HFFc6 (cell line): Measurements from ENCODE around the gene FBXL5. TPM values are rescaled to one million over a fixed set of nuclear protein-coding genes. Genes with fewer than 3 reads are reported as not detected.
A peak's percentile ranks its signal among the peaks of the same experiment; 100 is the strongest.

ENCODE experiments used
- DNase-seq: peaks from one replicate; pipeline ENCODE4 v3.0.0-alpha.2; 2018
- H3K27ac Mint-ChIP-seq: 2 replicates; pipeline ENCODE4 v1.8.0; 2020; ENCODE audit warnings: mild to moderate bottlenecking, mixed read lengths
- H3K27me3 Mint-ChIP-seq: 2 replicates; pipeline ENCODE4 v1.8.0; 2021; ENCODE audit warnings: mild to moderate bottlenecking, moderate library complexity, mixed read lengths; ENCODE audit not compliant: insufficient read depth
- H3K36me3 Mint-ChIP-seq: 2 replicates; pipeline ENCODE4 v1.8.0; 2021; ENCODE audit warnings: low read depth, mixed read lengths
- H3K4me1 Mint-ChIP-seq: 2 replicates; pipeline ENCODE4 v1.8.0; 2020; ENCODE audit warnings: low read depth, mixed read lengths
- H3K4me3 Mint-ChIP-seq: 2 replicates; pipeline ENCODE4 v1.8.0; 2020; ENCODE audit warnings: mild to moderate bottlenecking, moderate library complexity, mixed read lengths
- H3K9me3 Mint-ChIP-seq: 2 replicates; pipeline ENCODE4 v1.8.0; 2020; ENCODE audit warnings: mild to moderate bottlenecking, mixed read lengths
- long read RNA-seq: library from polyadenylated mRNA; unstranded; transcript quantifications from one replicate; pipeline ENCODE4 v2.0.0, GENCODE V29; 2019
- total RNA-seq, 6 experiments: library from RNA; stranded (reverse); fragmentation: NEBNext Ultra II Directional; extraction: Animal tissue kit (Norgen Biotek cat#: 25700); gene quantifications; 2 replicates in 1 of 6; 3 replicates in 5 of 6; pipeline ENCODE4 v1.2.3, GENCODE V29; 2021
- TF ChIP-seq, protein P1 (sequence below): fragments of 200-600 bp; sonication (generic); IDR thresholded peaks from 2 replicates; pipeline ENCODE4 v1.5.0; 2021; ENCODE audit warnings: antibody characterized with exemption, mild to moderate bottlenecking

FBXL5 gene, protein sequence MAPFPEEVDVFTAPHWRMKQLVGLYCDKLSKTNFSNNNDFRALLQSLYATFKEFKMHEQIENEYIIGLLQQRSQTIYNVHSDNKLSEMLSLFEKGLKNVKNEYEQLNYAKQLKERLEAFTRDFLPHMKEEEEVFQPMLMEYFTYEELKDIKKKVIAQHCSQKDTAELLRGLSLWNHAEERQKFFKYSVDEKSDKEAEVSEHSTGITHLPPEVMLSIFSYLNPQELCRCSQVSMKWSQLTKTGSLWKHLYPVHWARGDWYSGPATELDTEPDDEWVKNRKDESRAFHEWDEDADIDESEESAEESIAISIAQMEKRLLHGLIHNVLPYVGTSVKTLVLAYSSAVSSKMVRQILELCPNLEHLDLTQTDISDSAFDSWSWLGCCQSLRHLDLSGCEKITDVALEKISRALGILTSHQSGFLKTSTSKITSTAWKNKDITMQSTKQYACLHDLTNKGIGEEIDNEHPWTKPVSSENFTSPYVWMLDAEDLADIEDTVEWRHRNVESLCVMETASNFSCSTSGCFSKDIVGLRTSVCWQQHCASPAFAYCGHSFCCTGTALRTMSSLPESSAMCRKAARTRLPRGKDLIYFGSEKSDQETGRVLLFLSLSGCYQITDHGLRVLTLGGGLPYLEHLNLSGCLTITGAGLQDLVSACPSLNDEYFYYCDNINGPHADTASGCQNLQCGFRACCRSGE
- total RNA-seq = 10 to 100 TPM; 35.8 to 40.5 (median 37.2) TPM
- long read RNA-seq, transcript FBXL5-201 (11 exons, 3,385 nt) = major isoform, 30 of 56 reads
- long read RNA-seq, transcript FBXL5-202 (11 exons, 2,837 nt) = minor isoform, 5 of 56 reads
- long read RNA-seq, partial matches to known transcripts = 3 of 56 reads
- long read RNA-seq, other reads (novel, unspliced or antisense) = 18 of 56 reads

- H3K4me1 Mint-ChIP-seq = peaks cover 62% of the 10 kb centered on the region
Measured at GRCh38 chr4:15655223-15656037, at the start of gene FBXL5. FBXL5 (minus strand) TSS chr4:15655357; CDS start chr4:15655287, 70 bp downstream.

DNA sequence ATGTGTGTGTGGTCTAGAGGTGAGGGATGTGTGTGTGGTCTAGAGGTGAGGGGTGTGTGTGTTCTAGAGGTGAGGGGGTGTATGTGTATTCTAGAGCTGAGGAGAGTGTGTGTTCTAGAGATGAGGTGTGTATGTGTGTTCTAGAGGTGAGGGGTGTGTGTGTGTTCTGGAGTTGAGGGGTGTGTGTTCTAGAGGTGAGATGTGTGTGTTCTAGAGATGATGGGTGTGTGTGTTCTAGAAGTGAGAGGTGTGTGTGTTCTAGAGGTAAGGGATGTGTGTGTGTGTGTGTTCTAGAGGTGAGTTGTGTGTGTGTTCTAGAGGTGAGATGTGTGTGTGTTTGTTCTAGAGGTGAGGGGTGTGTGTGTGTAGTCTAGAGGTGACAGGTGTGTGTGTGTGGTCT, 49.0 kb upstream of the FBXL5 start:
- H3K9me3 Mint-ChIP-seq = no peaks in the 10 kb centered on the region
- H3K4me1 Mint-ChIP-seq = peaks cover 14% of the 10 kb centered on the region
- no peak for DNase-seq
- peaks cover 3% of the 10 kb centered on the region for H3K27me3 Mint-ChIP-seq
- TF ChIP-seq, protein P1, sequence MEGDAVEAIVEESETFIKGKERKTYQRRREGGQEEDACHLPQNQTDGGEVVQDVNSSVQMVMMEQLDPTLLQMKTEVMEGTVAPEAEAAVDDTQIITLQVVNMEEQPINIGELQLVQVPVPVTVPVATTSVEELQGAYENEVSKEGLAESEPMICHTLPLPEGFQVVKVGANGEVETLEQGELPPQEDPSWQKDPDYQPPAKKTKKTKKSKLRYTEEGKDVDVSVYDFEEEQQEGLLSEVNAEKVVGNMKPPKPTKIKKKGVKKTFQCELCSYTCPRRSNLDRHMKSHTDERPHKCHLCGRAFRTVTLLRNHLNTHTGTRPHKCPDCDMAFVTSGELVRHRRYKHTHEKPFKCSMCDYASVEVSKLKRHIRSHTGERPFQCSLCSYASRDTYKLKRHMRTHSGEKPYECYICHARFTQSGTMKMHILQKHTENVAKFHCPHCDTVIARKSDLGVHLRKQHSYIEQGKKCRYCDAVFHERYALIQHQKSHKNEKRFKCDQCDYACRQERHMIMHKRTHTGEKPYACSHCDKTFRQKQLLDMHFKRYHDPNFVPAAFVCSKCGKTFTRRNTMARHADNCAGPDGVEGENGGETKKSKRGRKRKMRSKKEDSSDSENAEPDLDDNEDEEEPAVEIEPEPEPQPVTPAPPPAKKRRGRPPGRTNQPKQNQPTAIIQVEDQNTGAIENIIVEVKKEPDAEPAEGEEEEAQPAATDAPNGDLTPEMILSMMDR = no peak
- H3K36me3 Mint-ChIP-seq = no peaks in the 10 kb centered on the region
- no peak overlapping the region for H3K27ac Mint-ChIP-seq
- H3K4me3 Mint-ChIP-seq = no peak overlapping the region

More at GRCh38 chr4:15655223-15656037, at the start of gene FBXL5:
- Mint-ChIP-seq H3K9me3 (no peaks in the 10 kb centered on the region), H3K4me3 (peak within 1 kb of the TSS; percentile 97), H3K27me3 (peaks cover 2% of the 10 kb centered on the region; the same call in 1 of the 2 replicates), H3K36me3 (peaks cover 5% of the 10 kb centered on the region; the same call in 1 of the 2 replicates), H3K27ac (peak within 1 kb of the TSS; percentile 99)
- TF ChIP-seq, protein P1 = no peak
- DNase-seq = peak; percentile 56

DNA sequence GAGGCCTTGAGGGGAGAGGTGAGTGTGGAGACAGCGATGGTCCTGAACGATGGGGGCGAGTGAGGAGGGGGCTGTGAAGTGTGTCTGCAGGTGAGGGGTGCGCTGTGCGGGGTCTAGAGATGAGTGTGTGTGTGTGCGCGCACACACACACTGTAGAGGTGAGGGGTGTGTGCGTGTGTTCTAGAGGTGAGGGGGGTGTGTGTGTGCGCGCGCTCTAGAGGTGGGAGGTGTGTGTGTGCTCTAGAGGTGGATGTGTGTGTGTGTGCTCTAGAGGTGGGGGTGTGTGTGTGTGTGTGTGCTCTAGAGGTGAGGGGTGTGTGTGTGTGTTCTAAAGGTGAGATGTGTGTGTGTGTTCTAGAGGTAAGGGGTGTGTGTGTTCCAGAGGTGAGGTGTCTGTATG, 48.3 kb upstream of the FBXL5 start:
- H3K27me3 Mint-ChIP-seq = peaks cover 3% of the 10 kb centered on the region
- DNase-seq = no peak
- no peak overlapping the region for H3K27ac Mint-ChIP-seq
- no peaks in the 10 kb centered on the region for H3K9me3 Mint-ChIP-seq
- H3K4me1 Mint-ChIP-seq = peaks cover 14% of the 10 kb centered on the region
- H3K36me3 Mint-ChIP-seq = no peaks in the 10 kb centered on the region
- H3K4me3 Mint-ChIP-seq = peak overlapping the region; percentile 70
- TF ChIP-seq, protein P1 = no peak

DNA sequence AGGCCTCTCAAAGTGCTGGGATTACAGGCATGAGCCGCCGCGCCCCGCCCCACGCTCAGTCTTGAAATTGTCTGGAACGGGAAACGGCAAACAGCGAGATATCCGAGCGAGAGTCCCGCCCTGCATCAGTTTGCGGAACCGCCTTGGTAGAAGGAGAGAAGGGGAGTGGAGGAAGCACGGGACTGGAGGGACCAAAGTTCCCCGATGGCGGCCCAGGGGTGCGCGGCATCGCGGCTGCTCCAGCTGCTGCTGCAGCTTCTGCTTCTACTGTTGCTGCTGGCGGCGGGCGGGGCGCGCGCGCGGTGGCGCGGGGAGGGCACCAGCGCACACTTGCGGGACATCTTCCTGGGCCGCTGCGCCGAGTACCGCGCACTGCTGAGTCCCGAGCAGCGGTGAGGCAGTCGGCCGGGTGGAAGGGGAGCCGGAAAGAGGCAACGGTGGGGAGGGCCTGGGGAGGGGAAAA, 47.8 kb upstream of the FBXL5 start, which contains the start of gene BST1:
Gene BST1 (plus strand): TSS at position 125 of the 463 bp plus-strand sequence. CDS start 80 bp downstream, at position 205.
- Mint-ChIP-seq H3K4me3 (peak within 1 kb of the TSS; percentile 82), H3K27ac (no peak within 1 kb of the TSS; the same call in 1 of the 2 replicates), H3K9me3 (no peaks in the 10 kb centered on the region), H3K36me3 (no peaks in the 10 kb centered on the region), H3K4me1 (peaks cover 14% of the 10 kb centered on the region), H3K27me3 (peaks cover 3% of the 10 kb centered on the region)
- TF ChIP-seq, protein P1 = no peak
- DNase-seq = peak; percentile 30
